A549 treated with ZK216348 at 1 μM for 4 hours (cell line): ENCODE results near the gene L3MBTL1. TPM values are rescaled to one million over a fixed set of nuclear protein-coding genes. Genes with fewer than 3 reads are reported as not detected.

Source experiments
- total RNA-seq: library from RNA; stranded (reverse); fragments of 200-300 nt; extraction: Qiagen RNA extraction; gene quantifications from 5 replicates; pipeline ENCODE4 v1.2.3, GENCODE V29; 2022; ENCODE audit warnings: low read depth

The L3MBTL1 gene
- 1.4 to 2.0 TPM (median 1.5 TPM) in 5 replicates for total RNA-seq

GRCh38 chr20:43507150-43508080, at the start of gene L3MBTL1:
Gene L3MBTL1 (plus strand): TSS chr20:43507697. CDS start chr20:43513504, 5,807 bp downstream.

GRCh38 chr20:43558412-43559146, 51.1 kb downstream of the L3MBTL1 start, which contains the start of gene SGK2:
Gene SGK2 (plus strand): TSS chr20:43559027. CDS start chr20:43566496, 7,469 bp downstream.

GRCh38 chr20:43590392-43591303, 83.2 kb downstream of the L3MBTL1 start, which contains the start of gene IFT52:
Gene IFT52 (plus strand): TSS chr20:43590937. CDS start chr20:43594699, 3,762 bp downstream.

Other genes starting within 250 kb of the L3MBTL1 start
- gene SRSF6, start 49.8 kb upstream of the L3MBTL1 start, total RNA-seq: 106 to 127 TPM (median 109 TPM) in 5 replicates
- 5.9 to 8.3 TPM (median 7.4 TPM) in 5 replicates for gene SGK2, start 51.3 kb downstream of the L3MBTL1 start, total RNA-seq
- gene IFT52, start 83.2 kb downstream of the L3MBTL1 start, total RNA-seq: 25.4 to 35.6 TPM (median 30.3 TPM) in 5 replicates
- gene MYBL2, start 159.4 kb downstream of the L3MBTL1 start, total RNA-seq: 66.0 to 82.8 TPM (median 79.5 TPM) in 5 replicates
- gene GTSF1L, start 219.3 kb downstream of the L3MBTL1 start, total RNA-seq: not detected in 5 replicates